H1 (cell line): Measurements from ENCODE around the gene PCCA. TPM values are rescaled to one million over a fixed set of nuclear protein-coding genes. Genes with fewer than 3 reads are reported as not detected.

Experiments
- CTCF ChIA-PET: fragments of 300-600 bp; sonication (Branson Sonifier 250); formaldehyde crosslinking; loops from one replicate; lab custom pipeline; 2021; ENCODE audit not compliant: partially characterized antibody; lab: Charles Lee
- POLR2A ChIA-PET: fragments of 300-600 bp; sonication (Branson Sonifier 250); formaldehyde crosslinking; loops from one replicate; lab custom pipeline; 2021; ENCODE audit warnings: inconsistent platforms; ENCODE audit not compliant: partially characterized antibody; lab: Charles Lee
- DNase-seq, 2 experiments: peaks; one replicate each; pipeline versions ENCODE4 v3.0.0 to v3.0.0-alpha.2; 2010 to 2022; ENCODE audit warnings: low spot score in 2 of 2, low read depth in 1 of 2, mixed read lengths in 1 of 2
- FAIRE-seq: peaks from 2 replicates; lab custom pipeline; 2011; peaks lifted over from hg19 to GRCh38; lab: Jason Lieb, UNC
- H2AFZ ChIP-seq: 2 replicates; pipeline ENCODE4 v1.8.1; 2012; ENCODE audit warnings: low read length, inconsistent platforms
- H2AK5ac ChIP-seq: 2 replicates; pipeline ENCODE4 v1.6.1; 2013; ENCODE audit warnings: low read depth, low read length
- H2BK120ac ChIP-seq: replicated peaks from 2 replicates; pipeline ENCODE3; 2013; ENCODE audit warnings: low read depth, low read length, inconsistent platforms
- H2BK12ac ChIP-seq: 2 replicates; pipeline ENCODE4 v1.6.1; 2013; ENCODE audit warnings: low read depth, low read length
- H2BK15ac ChIP-seq: 2 replicates; pipeline ENCODE4 v1.6.1; 2013; ENCODE audit warnings: low read length
- H2BK20ac ChIP-seq: 2 replicates; pipeline ENCODE4 v1.6.1; 2013; ENCODE audit warnings: low read length
- H2BK5ac ChIP-seq: 2 replicates; pipeline ENCODE4 v1.6.1; 2013; ENCODE audit warnings: low read depth, low read length
- H3K14ac ChIP-seq: 2 replicates; pipeline ENCODE4 v1.6.1; 2013; ENCODE audit warnings: inconsistent platforms; ENCODE audit not compliant: insufficient read length
- H3K18ac ChIP-seq: 2 replicates; pipeline ENCODE4 v1.6.1; 2013; ENCODE audit warnings: low read length; ENCODE audit errors: extremely low read depth
- H3K23ac ChIP-seq: 2 replicates; pipeline ENCODE4 v1.6.1; 2013; ENCODE audit warnings: inconsistent platforms; ENCODE audit not compliant: insufficient read length
- H3K23me2 ChIP-seq: 2 replicates; pipeline ENCODE4 v1.6.1; 2013; ENCODE audit warnings: low read depth, low read length
- H3K27ac ChIP-seq: 2 replicates; pipeline ENCODE4 v1.6.1; 2011; ENCODE audit warnings: low read depth, low read length, inconsistent platforms
- H3K27me3 ChIP-seq, 4 experiments: replicated peaks in 1 of 4; 1 replicate in 1 of 4; 2 replicates in 3 of 4; pipeline versions ENCODE4 v1.6.1 to v1.8.1; 2011 to 2013; ENCODE audit warnings: low read length in 3 of 4, mild to moderate bottlenecking in 3 of 4, inconsistent platforms in 2 of 4, mixed read lengths in 2 of 4, moderate library complexity in 1 of 4; ENCODE audit not compliant: control insufficient read depth in 3 of 4, insufficient read depth in 3 of 4; ENCODE audit errors: extremely low read depth in 1 of 4
- H3K36me3 ChIP-seq, 4 experiments: 2 replicates each; pipeline versions ENCODE4 v1.6.1 to v1.8.1; 2011 to 2013; ENCODE audit warnings: mild to moderate bottlenecking in 4 of 4, low read length in 3 of 4, moderate library complexity in 2 of 4, control low read depth in 1 of 4, inconsistent platforms in 1 of 4; ENCODE audit not compliant: insufficient read depth in 4 of 4, control insufficient read depth in 2 of 4
- H3K4ac ChIP-seq: replicated peaks from 2 replicates; pipeline ENCODE3; 2013; ENCODE audit warnings: low read length, low read depth, mixed read lengths, inconsistent platforms; ENCODE audit not compliant: insufficient read length
- H3K4me1 ChIP-seq, 4 experiments: replicated peaks in 1 of 4; 1 replicate in 1 of 4; 2 replicates in 3 of 4; pipeline versions ENCODE4 v1.6.1 to v1.8.1; 2011 to 2013; ENCODE audit warnings: low read length in 3 of 4, inconsistent platforms in 2 of 4, mixed read lengths in 1 of 4; ENCODE audit not compliant: insufficient read depth in 4 of 4, control insufficient read depth in 3 of 4
- H3K4me2 ChIP-seq, 2 experiments: 2 replicates each; pipeline versions ENCODE4 v1.6.1 to v1.8.1; 2011 to 2013; ENCODE audit warnings: low read depth in 2 of 2, low read length in 2 of 2, control low read depth in 1 of 2, inconsistent platforms in 1 of 2, mild to moderate bottlenecking in 1 of 2; ENCODE audit not compliant: insufficient read depth in 1 of 2
- H3K4me3 ChIP-seq, 4 experiments: fragments of 200-600, 300-600 bp in 1 of 4; sonication (generic), shearing (Covaris generic), sonication (Bioruptor Twin) in 1 of 4; 2 replicates each; pipeline versions ENCODE4 v1.5.1 to v1.8.1; 2011 to 2016; ENCODE audit warnings: low read length in 4 of 4, low read depth in 3 of 4, control low read depth in 2 of 4, inconsistent platforms in 2 of 4, mild to moderate bottlenecking in 2 of 4, mixed read lengths in 1 of 4, moderate library complexity in 1 of 4; ENCODE audit not compliant: insufficient read depth in 2 of 4; ENCODE audit errors: extremely low read depth in 1 of 4
- H3K56ac ChIP-seq: replicated peaks from 2 replicates; pipeline ENCODE3; 2013; ENCODE audit warnings: low read depth, mild to moderate bottlenecking, mixed read lengths, low read length, inconsistent platforms; ENCODE audit not compliant: insufficient read length
- H3K79me1 ChIP-seq: 2 replicates; pipeline ENCODE4 v1.6.1; 2013; ENCODE audit warnings: low read depth, low read length, control low read depth
- H3K79me2 ChIP-seq, 2 experiments: 2 replicates each; pipeline versions ENCODE4 v1.6.1 to v1.8.1; 2012 to 2013; ENCODE audit warnings: low read length in 2 of 2, mild to moderate bottlenecking in 2 of 2, inconsistent platforms in 1 of 2; ENCODE audit not compliant: insufficient read depth in 2 of 2, control insufficient read depth in 1 of 2
- H3K9ac ChIP-seq, 4 experiments: replicated peaks in 1 of 4; 1 replicate in 1 of 4; 2 replicates in 3 of 4; pipeline versions ENCODE4 v1.6.1 to v1.8.1; 2011 to 2013; ENCODE audit warnings: low read depth in 3 of 4, low read length in 3 of 4, control low read depth in 2 of 4, mild to moderate bottlenecking in 2 of 4, moderate library complexity in 2 of 4, inconsistent platforms in 1 of 4; ENCODE audit errors: extremely low read depth in 1 of 4
- H3K9me3 ChIP-seq, 2 experiments: 2 replicates each; pipeline versions ENCODE4 v1.6.1 to v1.8.1; 2012 to 2013; ENCODE audit warnings: mild to moderate bottlenecking in 2 of 2, moderate library complexity in 2 of 2, control low read depth in 1 of 2, inconsistent platforms in 1 of 2, low read depth in 1 of 2, low read length in 1 of 2, mixed read lengths in 1 of 2; ENCODE audit not compliant: insufficient read depth in 2 of 2
- H4K20me1 ChIP-seq, 2 experiments: replicated peaks in 1 of 2; 2 replicates each; pipeline versions ENCODE3 to v1.8.1; 2011 to 2013; ENCODE audit warnings: inconsistent platforms in 2 of 2, low read length in 2 of 2, mild to moderate bottlenecking in 1 of 2; ENCODE audit not compliant: insufficient read depth in 2 of 2, control insufficient read depth in 1 of 2
- H4K5ac ChIP-seq: 2 replicates; pipeline ENCODE4 v1.6.1; 2013; ENCODE audit warnings: low read length, low read depth, mixed read lengths, inconsistent platforms; ENCODE audit not compliant: insufficient read length
- H4K8ac ChIP-seq: 2 replicates; pipeline ENCODE4 v1.8.0; 2013; ENCODE audit warnings: mild to moderate bottlenecking, moderate library complexity, low read length, inconsistent platforms; ENCODE audit not compliant: insufficient read depth; ENCODE audit errors: extremely low read depth
- H4K91ac ChIP-seq: replicated peaks from 2 replicates; pipeline ENCODE3; 2013; ENCODE audit warnings: low read length, mixed read lengths, inconsistent platforms; ENCODE audit not compliant: insufficient read length
- RAD21 ChIP-seq, 2 experiments: IDR thresholded peaks in 1 of 2; conservative IDR thresholded peaks in 1 of 2; 2 replicates each; pipeline ENCODE4 v1.6.1; 2011; ENCODE audit warnings: low read depth in 2 of 2, low read length in 2 of 2, improper control_type of control experiment in 1 of 2, inconsistent platforms in 1 of 2, mild to moderate bottlenecking in 1 of 2, moderate library complexity in 1 of 2
- TCF12 ChIP-seq: IDR thresholded peaks from 2 replicates; pipeline ENCODE4 v1.6.1; 2011; ENCODE audit warnings: low read depth, mild to moderate bottlenecking, low read length
- WGBS, 2 experiments: shearing (Covaris generic) in 1 of 2; methylation state at CpG; one replicate each; pipeline versions ENCODE4 v1.1.6 to v1.1.7; 2013 to 2015; ENCODE audit warnings: low lambda C conversion rate in 2 of 2, mixed read lengths in 2 of 2, inconsistent platforms in 1 of 2, low coverage in 1 of 2, missing lambda C conversion rate in 1 of 2; ENCODE audit not compliant: insufficient replicate concordance in 2 of 2, insufficient coverage in 1 of 2, insufficient read length in 1 of 2; ENCODE audit errors: extremely low coverage in 1 of 2, missing lambda C conversion rate in 1 of 2; 5-methylcytosine and 5-hydroxymethylcytosine counted together
- polyA plus RNA-seq, 7 experiments: library from polyadenylated mRNA; depleted of rRNA in 3 of 7; stranded (reverse) in 5 of 7; unstranded in 2 of 7; fragments of >200 nt in 5 of 7; fragments of 200-250 nt in 2 of 7; gene quantifications; 1 replicate in 5 of 7; 2 replicates in 1 of 7; 4 replicates in 1 of 7; pipeline versions ENCODE4 v1.2.1 to v1.2.3, GENCODE V29; 2011 to 2013; ENCODE audit warnings: missing spikeins in 2 of 7, mixed read lengths in 2 of 7
- total RNA-seq: library from RNA; stranded (reverse); fragmentation: NEBNext Ultra II Directional; extraction: Animal tissue kit (Norgen Biotek cat#: 25700); gene quantifications from 2 replicates; pipeline ENCODE4 v1.2.1, GENCODE V29; 2021

PCCA gene
- total and polyA plus RNA-seq, 2 of the 8 experiments (the other 6 are each of a cell fraction or from before 2014, with no cell fraction given), result 18.4 to 49.8 TPM

GRCh38 chr13:100564444-100565223 is 475.7 kb downstream of the PCCA start:
- POLR2A ChIA-PET, result no interaction called here
- H3K56ac ChIP-seq, result no peak overlapping the region
- CTCF ChIA-PET, result interaction anchor here (0.6 to 1.2 kb wide), 5 partner anchors 8 to 526 kb away, joined by 3 to 7 read pairs (median 4); no protein-coding TSS in a partner anchor
- H3K79me1 ChIP-seq, result no peaks in the 10 kb centered on the region; the same call in 1 of the 2 replicates
- H4K5ac ChIP-seq, result no peak overlapping the region
- no peaks in the 10 kb centered on the region for H4K20me1 ChIP-seq
- DNase-seq, result no peak
- peaks cover 7 to 19% of the 10 kb centered on the region in 2 experiments; a peak in 3 of 4 replicates for H3K9me3 ChIP-seq
- no peak overlapping the region for H3K14ac ChIP-seq
- no peak overlapping the region for H2AFZ ChIP-seq
- no peak overlapping the region for H2BK120ac ChIP-seq
- no peak overlapping the region for H3K4me3 ChIP-seq
- H4K8ac ChIP-seq, result no peak overlapping the region
- H3K79me2 ChIP-seq, result no peaks in the 10 kb centered on the region
- H4K91ac ChIP-seq, result no peak overlapping the region
- H3K9ac ChIP-seq, result no peak overlapping the region
- no peaks in the 10 kb centered on the region for H3K23me2 ChIP-seq
- H3K4me2 ChIP-seq, result no peak overlapping the region
- 90% methylated on average over 13 of the region's 13 CpGs; no CpG with 5 or more reads in 1 of the 2 experiments for WGBS, 2 experiments
- no peaks in the 10 kb centered on the region for H3K4me1 ChIP-seq
- no peak overlapping the region for H3K18ac ChIP-seq
- no peak overlapping the region for H3K23ac ChIP-seq
- H2AK5ac ChIP-seq, result no peak overlapping the region
- H2BK5ac ChIP-seq, result no peak overlapping the region
- H2BK20ac ChIP-seq, result no peak overlapping the region
- H3K4ac ChIP-seq, result no peak overlapping the region
- H2BK15ac ChIP-seq, result no peak overlapping the region
- no peak overlapping the region for H3K27ac ChIP-seq
- H2BK12ac ChIP-seq, result no peak overlapping the region
- H3K36me3 ChIP-seq, result no peaks in the 10 kb centered on the region
- no peak for TF ChIP-seq TCF12
- TF ChIP-seq RAD21 (IDR thresholded peaks at IDR 0.05 in 1 of 2, conservative IDR thresholded peaks at IDR 0.05 in 1 of 2; ENCODE audit: low read depth in 2 of 2, low read length in 2 of 2), result peak; percentile 16 to 32; a peak in 2 of 4 replicates
- H3K27me3 ChIP-seq, result no peaks in the 10 kb centered on the region
- peak; percentile 66 for FAIRE-seq
